HepG2 (cell line): Measurements from ENCODE around the gene CNTN4.

Experiments
- CTCF ChIP-seq: sonication (generic); formaldehyde crosslinking; IDR thresholded peaks from 2 replicates; pipeline ENCODE4 v1.5.0; 2020; ENCODE audit warnings: mild to moderate bottlenecking, missing genetic modification reagents, moderate library complexity
- FOXA1 ChIP-seq, 2 experiments: fragments of 450-650 bp in 1 of 2; sonication (generic) in 1 of 2; formaldehyde crosslinking in 1 of 2; IDR thresholded peaks; 2 replicates each; pipeline versions ENCODE4 v1.4.0 to v1.6.1; 2016 to 2020; ENCODE audit warnings: missing genetic modification reagents in 1 of 2
- FUBP1 ChIP-seq: sonication (generic); formaldehyde crosslinking; IDR thresholded peaks from 2 replicates; pipeline ENCODE4 v1.5.1; 2020; ENCODE audit warnings: missing genetic modification reagents, mild to moderate bottlenecking, borderline replicate concordance
- GRHL1 ChIP-seq: sonication (generic); formaldehyde crosslinking; conservative IDR thresholded peaks from 2 replicates; pipeline ENCODE4 v1.8.0; 2022; ENCODE audit warnings: missing genetic modification reagents
- TCF7 ChIP-seq: sonication (generic); IDR thresholded peaks from 2 replicates; pipeline ENCODE4 v1.6.1; 2016; ENCODE audit warnings: antibody characterized with exemption, low read depth
- ZNF407 ChIP-seq: sonication (generic); formaldehyde crosslinking; IDR thresholded peaks from one replicate; pipeline ENCODE4 v1.5.1; 2020; ENCODE audit warnings: mild to moderate bottlenecking, missing genetic modification reagents; ENCODE audit errors: not compliant biosample characterization
- ZNF513 ChIP-seq: sonication (generic); formaldehyde crosslinking; conservative IDR thresholded peaks from 2 replicates; pipeline ENCODE4 v1.5.0; 2020; ENCODE audit warnings: missing genetic modification reagents
- ZNF678 ChIP-seq: sonication (generic); formaldehyde crosslinking; IDR thresholded peaks from 2 replicates; pipeline ENCODE4 v1.4.0; 2020; ENCODE audit warnings: mild to moderate bottlenecking, missing genetic modification reagents

- TF ChIP-seq ZNF678, result no peak
- TF ChIP-seq GRHL1 (CRISPR knock-in tag), result no peak
- TF ChIP-seq CTCF, result no peak
- TF ChIP-seq TCF7, result no peak
- TF ChIP-seq ZNF407 (CRISPR knock-in tag), result no peak
- no peak for TF ChIP-seq FOXA1 (IDR thresholded peaks at IDR 0.05)
- no peak for TF ChIP-seq FOXA1 (CRISPR knock-in tag; IDR thresholded peaks at IDR 0.05)
- TF ChIP-seq ZNF513, result no peak
- no peak for TF ChIP-seq FUBP1 (CRISPR knock-in tag)
Observed at GRCh38 chr3:3037156-3037555, 938.5 kb downstream of the CNTN4 start.
